Measurements from ENCODE around the gene TERB2. TPM values are rescaled to one million over a fixed set of nuclear protein-coding genes. Genes with fewer than 3 reads are reported as not detected.

The TERB2 gene
- total RNA-seq, 1 donor from 2014 or later, result not detected

- Mint-ChIP-seq H3K27me3 (ENCODE audit: unreplicated experiment) (peaks cover 6% of the 10 kb centered on the region), H3K9me3 (ENCODE audit: unreplicated experiment) (peaks cover 5% of the 10 kb centered on the region), H3K4me1 (ENCODE audit: low read depth, unreplicated experiment) (peaks cover 2% of the 10 kb centered on the region), H3K4me3 (ENCODE audit: unreplicated experiment) (no peak overlapping the region), H3K36me3 (ENCODE audit: unreplicated experiment) (peaks cover 14% of the 10 kb centered on the region), H3K27ac (ENCODE audit: unreplicated experiment) (no peak overlapping the region)
- TF ChIP-seq, protein P1, sequence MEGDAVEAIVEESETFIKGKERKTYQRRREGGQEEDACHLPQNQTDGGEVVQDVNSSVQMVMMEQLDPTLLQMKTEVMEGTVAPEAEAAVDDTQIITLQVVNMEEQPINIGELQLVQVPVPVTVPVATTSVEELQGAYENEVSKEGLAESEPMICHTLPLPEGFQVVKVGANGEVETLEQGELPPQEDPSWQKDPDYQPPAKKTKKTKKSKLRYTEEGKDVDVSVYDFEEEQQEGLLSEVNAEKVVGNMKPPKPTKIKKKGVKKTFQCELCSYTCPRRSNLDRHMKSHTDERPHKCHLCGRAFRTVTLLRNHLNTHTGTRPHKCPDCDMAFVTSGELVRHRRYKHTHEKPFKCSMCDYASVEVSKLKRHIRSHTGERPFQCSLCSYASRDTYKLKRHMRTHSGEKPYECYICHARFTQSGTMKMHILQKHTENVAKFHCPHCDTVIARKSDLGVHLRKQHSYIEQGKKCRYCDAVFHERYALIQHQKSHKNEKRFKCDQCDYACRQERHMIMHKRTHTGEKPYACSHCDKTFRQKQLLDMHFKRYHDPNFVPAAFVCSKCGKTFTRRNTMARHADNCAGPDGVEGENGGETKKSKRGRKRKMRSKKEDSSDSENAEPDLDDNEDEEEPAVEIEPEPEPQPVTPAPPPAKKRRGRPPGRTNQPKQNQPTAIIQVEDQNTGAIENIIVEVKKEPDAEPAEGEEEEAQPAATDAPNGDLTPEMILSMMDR (IDR thresholded peaks at IDR 0.05; ENCODE audit: partially characterized antibody, unreplicated experiment), result no peak
- DNase-seq, result no peak
Observed at GRCh38 chr15:45027220-45027619, 70.7 kb downstream of the TERB2 start.

Other genes with a start within 250 kb of the TERB2 start
- not detected for gene PATL2, start 245.4 kb upstream of the TERB2 start, total RNA-seq (ENCODE audit: unreplicated experiment)
- gene B2M, start 245.2 kb upstream of the TERB2 start, total RNA-seq (ENCODE audit: unreplicated experiment), result 21.5 TPM
- 22.8 TPM for gene TRIM69, start 220.2 kb upstream of the TERB2 start, total RNA-seq (ENCODE audit: unreplicated experiment)
- gene SORD, start 66.5 kb downstream of the TERB2 start, total RNA-seq (ENCODE audit: unreplicated experiment), result 29.1 TPM
- not detected for gene DUOX2, start 157.5 kb downstream of the TERB2 start, total RNA-seq (ENCODE audit: unreplicated experiment)
- not detected for gene DUOXA2, start 157.6 kb downstream of the TERB2 start, total RNA-seq (ENCODE audit: unreplicated experiment)
- not detected for gene DUOXA1, start 173.2 kb downstream of the TERB2 start, total RNA-seq (ENCODE audit: unreplicated experiment)
- not detected for gene DUOX1, start 173.3 kb downstream of the TERB2 start, total RNA-seq (ENCODE audit: unreplicated experiment)
- gene SHF, start 231.3 kb downstream of the TERB2 start, total RNA-seq (ENCODE audit: unreplicated experiment), result 309 TPM

Measured in glutamatergic neuron (in vitro differentiated cells).